OCI-M2 (cell line): Measurements from ENCODE around the gene CALD1.

Experiments used
- DNase-seq: peaks from one replicate; lab custom pipeline; 2025; ENCODE audit not compliant: unreplicated experiment; lab: John Stamatoyannopoulos, UW

The CALD1 gene

DNA sequence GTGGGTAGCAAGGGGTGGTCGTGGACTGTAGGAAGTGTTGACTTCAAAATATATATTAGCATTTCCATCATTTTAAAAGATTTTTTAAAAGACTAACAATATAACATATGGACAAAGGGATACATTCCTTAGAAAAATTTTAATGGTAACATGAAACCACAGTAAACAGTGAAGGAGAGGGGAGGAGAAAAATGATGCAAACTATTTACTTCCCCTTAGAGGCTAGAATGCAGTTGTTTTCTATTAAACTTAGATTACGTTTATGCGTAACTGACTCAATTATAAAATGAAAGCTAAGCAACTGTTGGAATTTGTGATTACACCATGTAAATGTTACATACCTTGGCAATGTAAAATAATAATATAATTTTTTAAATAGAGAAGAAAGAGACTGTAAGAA, 41.3 kb downstream of the CALD1 start:
- DNase-seq = no peak

GRCh38 chr7:134823400-134823799, 44.0 kb downstream of the CALD1 start:
- DNase-seq = no peak

DNA sequence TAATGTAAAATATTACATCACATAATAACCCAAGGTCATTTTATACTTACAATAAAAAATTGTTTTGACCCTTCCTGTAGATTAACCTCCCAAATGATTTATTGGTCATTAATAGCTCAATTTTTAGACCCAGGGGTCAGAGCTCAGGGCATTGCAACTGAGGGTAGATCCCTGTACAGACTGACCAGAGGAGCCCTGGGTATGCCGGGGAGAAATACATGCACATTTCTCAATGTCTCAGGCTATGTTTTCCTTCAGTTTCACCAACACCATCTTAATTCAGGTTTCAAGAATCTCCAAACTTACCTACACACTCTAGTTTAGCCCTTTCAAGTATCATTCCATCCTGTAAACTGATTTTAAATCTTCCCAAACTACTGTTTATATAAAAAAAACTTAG, 46.2 kb downstream of the CALD1 start:
- no peak for DNase-seq

- DNase-seq = no peak
Measured at GRCh38 chr7:134826105-134826504, 46.7 kb downstream of the CALD1 start.

DNA sequence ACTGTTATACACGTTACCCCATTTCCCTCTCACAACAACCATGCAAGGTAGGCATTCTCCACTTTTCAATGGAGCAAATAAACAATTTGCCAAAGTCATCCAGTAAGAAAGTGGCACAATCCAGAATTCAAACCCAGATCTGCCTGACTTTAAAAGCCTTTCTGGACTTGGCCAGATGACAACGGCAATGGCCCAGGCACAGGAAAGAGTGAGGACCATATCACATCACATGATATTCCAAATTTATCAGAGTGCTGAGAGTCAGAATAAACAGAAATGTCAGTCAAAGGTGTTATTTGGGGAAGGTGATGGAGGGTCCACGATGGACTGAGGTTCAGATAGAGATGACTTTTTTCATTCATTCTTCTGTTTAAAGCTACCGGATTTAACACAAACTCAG, 48.0 kb downstream of the CALD1 start:
- DNase-seq = no peak

DNA sequence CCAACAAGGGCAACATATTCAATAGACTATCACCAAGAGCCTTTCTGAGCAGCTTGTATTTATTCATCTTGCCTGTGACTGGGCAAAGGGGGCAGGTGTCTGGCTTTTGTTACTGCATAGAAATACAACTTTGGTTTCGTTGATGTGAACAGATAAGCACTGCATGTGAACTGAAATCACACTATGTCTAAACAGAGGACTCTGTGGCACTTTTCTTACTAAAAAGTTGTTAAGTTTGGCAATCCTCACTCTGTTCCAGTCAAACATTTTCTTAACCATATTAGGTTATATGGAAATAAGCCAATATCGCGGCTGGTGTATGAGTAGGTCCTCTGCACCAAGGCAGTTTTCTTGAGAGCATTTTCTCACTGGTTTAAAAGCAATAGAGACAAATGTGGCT, 48.5 kb downstream of the CALD1 start:
- no peak for DNase-seq

GRCh38 chr7:134828361-134828760, 48.9 kb downstream of the CALD1 start:
- DNase-seq = no peak

GRCh38 chr7:134829380-134829986, 50.0 kb downstream of the CALD1 start:
- DNase-seq = no peak

DNA sequence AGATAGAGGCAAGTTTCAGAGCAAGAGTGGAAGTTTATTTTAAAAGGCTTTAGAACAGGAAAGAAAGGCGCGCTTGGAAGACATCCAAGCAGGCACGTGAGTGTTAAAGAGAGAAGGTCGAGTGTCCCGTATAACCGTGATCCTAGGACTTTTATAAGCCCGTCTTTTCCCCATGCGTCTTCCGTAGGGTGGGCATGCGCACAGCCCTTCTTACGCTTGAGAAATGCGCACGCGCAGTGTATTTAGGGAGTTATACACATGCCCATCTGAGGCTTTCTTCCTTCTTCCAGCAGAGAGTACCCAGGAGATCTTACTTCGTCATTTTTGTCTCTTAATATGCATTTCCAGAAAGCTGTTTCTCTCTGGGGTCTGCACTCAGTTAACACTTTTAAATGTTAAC, 52.4 kb downstream of the CALD1 start:
- no peak for DNase-seq

DNA sequence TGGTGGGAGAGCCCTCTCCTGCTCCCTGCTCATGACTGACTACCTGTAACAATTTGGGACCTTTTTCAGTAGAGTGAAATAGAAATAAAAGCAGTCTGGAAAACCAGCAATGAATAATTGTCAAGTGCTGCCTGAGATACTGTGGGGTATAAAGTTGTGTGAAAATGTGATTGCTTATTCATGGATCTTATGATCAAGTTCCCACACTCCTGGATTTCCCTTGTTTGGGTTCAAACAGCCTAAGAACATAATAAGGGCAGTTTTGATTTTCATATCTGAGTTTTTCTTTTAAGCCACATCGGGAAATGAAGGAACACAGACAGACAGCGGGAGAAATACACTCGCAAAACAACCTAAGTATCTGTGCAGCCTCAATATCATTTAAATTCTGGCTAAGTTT, 52.9 kb downstream of the CALD1 start:
- no peak for DNase-seq

DNA sequence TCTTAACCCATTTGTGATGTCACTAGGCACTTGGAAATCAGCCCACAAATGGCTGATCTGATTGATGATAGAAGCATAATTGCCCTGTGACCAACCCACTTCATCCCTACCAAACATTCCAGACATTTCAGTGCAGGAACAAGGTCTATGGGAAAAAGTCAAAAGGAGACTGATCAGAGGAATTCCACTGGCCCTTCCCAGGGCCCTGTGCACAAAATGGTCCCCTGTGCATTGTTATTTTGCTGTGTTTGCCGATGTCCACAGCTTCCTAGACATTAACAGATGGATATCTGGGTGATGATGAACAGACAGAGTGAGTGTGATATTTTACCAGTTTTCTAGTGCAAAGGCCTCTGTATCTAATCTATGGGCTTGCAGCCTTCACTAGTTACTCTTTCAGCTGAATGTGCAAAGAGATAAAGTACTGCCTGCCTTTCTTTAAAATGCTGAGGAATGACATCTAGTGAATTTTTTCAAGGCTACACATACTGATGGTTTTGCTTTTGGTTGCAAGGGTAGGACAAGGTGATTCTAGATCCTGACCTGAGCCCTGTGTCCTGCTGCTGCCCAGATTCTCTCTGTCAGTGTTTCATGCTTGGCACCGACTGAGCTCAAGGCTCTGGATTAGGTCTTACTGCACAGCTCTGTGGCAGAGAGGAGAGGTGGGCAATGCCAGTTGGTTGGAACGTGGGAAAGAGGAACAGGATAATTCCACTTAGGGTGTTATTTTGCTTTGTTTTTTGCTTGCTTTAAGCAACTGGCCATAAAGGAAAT, 55.4 kb downstream of the CALD1 start:
- DNase-seq = peak; percentile 53

- DNase-seq = no peak
Measured at GRCh38 chr7:134835463-134835823, 56.0 kb downstream of the CALD1 start.

DNA sequence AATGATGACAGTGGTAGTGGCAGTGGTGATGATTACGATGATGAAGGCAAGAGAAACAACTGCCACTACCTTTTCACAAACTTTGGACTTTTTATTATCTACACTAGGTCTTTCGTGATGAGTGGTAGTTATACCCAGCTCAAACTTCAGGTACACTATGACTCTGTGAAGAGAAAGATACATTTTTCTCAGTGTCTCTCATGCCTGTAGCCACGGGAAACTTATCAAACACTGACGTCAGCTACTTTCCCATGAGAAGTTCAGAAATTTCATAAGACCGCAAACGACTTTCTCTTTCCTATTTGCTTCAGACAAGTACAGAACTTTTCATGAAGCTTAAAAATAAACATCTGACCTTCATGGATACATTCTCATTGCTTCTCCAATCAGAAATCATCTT, 57.0 kb downstream of the CALD1 start:
- DNase-seq = no peak

DNA sequence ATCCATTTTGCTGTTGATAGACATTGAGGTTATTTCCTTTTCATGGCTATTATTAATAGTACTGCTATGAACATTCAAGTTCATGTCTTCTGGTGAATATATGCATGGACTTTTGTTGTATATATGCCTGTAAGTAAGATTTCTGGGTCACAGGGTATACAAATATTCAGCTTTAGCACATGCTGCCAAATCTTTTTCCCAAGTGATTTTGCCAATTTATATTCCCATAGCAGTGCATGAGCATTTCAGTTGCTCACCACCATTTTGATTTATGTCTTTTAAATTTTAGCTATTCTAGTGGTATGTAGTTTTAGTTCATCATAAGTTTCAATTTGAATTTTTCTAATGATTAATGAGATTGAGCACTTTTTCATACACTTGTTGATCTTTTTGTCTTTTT, 59.9 kb downstream of the CALD1 start:
- DNase-seq = no peak

DNA sequence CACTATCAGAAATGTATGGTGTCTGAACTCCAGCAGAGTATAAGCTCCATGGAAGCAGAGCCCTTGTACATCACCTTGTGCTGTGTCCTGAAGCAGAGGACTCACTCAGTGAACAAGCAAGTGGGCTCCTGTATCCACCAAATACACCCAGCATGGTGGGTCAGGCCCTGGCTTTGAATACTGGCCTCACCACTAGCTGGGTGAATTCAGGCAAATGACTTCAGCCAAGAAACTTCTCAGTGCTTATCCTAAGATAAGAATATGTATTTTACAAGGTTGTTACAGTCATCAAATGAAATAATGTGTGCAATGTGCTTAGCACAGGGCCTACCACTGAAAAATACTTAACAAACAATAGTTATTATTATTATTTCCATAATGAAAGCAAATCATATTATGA, 62.6 kb downstream of the CALD1 start:
- DNase-seq = no peak

- DNase-seq = no peak
Measured at GRCh38 chr7:134842886-134843430, 63.5 kb downstream of the CALD1 start.

GRCh38 chr7:134844200-134844599, 64.8 kb downstream of the CALD1 start:
- no peak for DNase-seq

- DNase-seq = no peak
Measured at GRCh38 chr7:134845461-134845860, 66.0 kb downstream of the CALD1 start.

DNA sequence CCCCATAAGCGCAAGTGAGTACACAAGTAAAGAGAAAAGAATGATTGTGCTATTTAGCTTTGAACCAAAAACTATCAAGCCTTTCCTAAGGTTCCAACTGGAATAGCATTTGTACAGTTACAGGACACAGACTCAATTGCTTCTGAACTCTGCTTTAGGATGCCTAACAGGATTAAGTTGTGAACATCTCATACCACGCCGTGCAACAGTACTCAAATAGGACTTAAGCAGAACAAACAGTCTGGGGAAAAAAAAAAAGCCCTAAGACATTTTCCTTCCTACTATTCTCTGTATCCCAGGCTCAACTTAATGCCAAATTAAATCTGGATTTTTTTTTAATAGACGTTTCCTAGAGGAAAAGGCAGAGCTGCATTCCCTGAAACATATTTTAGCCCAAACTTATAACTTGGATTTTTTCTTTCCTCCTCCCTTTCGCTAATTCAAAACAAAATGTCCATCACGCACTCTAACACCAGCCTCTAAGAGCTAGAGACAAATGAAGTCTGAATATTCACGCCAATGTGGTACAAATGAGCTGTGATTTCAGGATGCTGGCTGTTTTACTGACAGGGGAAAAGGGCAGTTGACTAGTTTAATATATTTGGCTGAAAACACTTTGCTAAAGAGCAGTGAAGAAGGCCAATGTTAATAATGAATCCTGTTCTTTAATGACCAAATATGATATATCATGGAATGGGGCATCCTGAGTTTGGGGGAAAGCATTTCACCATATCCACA, 68.6 kb downstream of the CALD1 start:
- no peak for DNase-seq

GRCh38 chr7:134850066-134850465, 70.6 kb downstream of the CALD1 start:
- no peak for DNase-seq

DNA sequence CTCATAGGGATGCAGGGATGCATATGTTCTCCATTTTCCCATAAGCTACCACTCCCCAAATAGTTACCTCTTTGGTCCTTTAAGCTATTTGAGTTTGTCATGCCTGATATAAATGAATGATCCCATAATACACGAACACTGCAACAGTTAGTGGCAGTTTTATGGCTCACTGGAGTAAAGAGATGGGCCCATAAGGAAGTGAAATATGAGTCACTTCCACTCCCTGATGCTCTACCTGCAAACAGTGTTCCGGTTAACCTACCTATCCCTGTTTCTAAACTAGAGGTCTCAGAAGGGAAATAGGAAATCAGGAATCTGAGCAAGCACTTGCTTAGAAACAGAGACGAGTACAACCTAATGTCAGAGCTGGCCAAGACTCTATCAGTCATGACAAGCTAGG, 71.7 kb downstream of the CALD1 start:
- DNase-seq = no peak

- no peak for DNase-seq
Measured at GRCh38 chr7:134852625-134853024, 73.2 kb downstream of the CALD1 start.
